HFF-Myc (cell line): ENCODE results near the gene KMT5B.

Experiments used
- DNase-seq: peaks from one replicate; pipeline ENCODE4 v3.0.0-alpha.2; 2011; ENCODE audit warnings: low read depth; ENCODE audit errors: extremely low read depth
- H3K4me3 ChIP-seq: replicated peaks from 2 replicates; pipeline ENCODE4 v1.5.1; 2011; ENCODE audit warnings: low read depth, mild to moderate bottlenecking, control low read depth, low read length
- TF ChIP-seq, protein P1 (sequence below): IDR thresholded peaks from 2 replicates; pipeline ENCODE4 v1.5.1; 2012; ENCODE audit warnings: mild to moderate bottlenecking, low read depth, low read length, control low read depth; ENCODE audit errors: missing control alignments

The KMT5B gene

DNA sequence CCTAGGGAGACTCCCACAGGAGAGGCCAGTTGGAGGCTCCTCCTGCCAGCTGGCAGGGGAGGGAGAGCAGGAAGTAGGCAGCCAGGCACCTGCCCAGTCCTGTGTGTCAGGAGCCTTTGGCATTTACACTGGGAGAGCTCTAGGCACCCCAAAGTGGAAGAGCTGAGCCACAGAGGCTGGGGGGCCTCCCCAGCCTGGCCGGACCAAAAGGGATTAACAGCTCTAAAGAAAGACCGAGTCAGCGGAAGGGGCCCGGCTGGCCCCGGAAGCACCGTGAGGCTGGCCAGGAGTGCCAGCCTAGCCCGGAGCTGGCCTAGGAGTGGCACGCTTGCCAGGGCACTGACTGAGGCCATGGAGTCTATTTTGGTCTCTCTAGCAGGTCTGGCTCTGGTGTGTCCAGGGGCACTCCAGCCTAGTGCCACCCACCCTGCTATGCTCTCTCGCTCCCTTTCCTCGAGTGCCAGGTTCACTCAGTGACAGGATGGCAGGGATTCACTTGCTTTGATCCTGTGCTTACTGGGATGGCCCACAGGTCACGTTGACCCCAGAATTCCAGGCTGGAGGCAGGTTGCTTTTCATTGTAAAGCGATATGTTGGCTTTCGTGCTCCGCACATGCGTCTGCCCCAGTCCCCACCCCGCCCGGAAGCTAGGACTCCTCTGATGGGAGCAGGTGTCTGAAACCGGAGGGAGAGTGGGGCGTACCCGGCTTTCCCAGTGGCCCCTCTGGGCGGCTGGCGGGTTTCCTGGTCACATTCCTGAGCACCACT is 3.3 kb upstream of the KMT5B start:
- DNase-seq = no peak
- TF ChIP-seq, protein P1, sequence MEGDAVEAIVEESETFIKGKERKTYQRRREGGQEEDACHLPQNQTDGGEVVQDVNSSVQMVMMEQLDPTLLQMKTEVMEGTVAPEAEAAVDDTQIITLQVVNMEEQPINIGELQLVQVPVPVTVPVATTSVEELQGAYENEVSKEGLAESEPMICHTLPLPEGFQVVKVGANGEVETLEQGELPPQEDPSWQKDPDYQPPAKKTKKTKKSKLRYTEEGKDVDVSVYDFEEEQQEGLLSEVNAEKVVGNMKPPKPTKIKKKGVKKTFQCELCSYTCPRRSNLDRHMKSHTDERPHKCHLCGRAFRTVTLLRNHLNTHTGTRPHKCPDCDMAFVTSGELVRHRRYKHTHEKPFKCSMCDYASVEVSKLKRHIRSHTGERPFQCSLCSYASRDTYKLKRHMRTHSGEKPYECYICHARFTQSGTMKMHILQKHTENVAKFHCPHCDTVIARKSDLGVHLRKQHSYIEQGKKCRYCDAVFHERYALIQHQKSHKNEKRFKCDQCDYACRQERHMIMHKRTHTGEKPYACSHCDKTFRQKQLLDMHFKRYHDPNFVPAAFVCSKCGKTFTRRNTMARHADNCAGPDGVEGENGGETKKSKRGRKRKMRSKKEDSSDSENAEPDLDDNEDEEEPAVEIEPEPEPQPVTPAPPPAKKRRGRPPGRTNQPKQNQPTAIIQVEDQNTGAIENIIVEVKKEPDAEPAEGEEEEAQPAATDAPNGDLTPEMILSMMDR = no peak
- H3K4me3 ChIP-seq = no peak overlapping the region

DNA sequence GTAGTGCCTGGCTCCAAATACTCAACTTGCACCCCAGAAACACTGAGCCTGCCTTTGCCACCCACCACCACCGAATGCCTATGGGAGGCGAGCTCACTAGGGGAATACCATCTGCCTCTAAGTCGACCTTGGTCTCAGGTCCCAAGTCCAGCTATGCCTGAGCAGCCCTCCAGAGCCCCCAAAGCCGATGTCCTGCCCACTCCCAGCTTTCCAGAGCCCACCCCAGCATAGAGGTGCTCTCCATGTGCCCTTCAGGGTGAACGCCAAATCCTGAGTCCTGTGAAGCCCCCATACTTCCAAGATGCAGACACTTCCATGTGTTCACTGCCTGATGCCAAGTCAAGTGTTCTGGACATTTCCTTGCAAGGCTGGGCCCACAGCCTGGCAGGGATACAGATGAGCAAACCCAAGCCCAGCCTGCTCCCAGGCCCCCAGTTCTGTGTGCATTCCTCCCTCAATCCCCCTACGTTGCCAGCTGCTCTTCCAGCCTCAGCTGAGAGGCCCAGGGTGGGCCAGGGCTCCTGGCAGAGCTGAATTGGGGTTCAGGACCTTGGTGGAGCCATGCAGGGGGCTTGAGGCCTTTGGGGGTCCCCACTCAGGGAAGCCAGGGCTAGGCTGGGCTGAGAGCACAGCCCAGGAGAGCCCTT is 2.6 kb upstream of the KMT5B start:
- H3K4me3 ChIP-seq = no peak overlapping the region
- TF ChIP-seq, protein P1 = no peak

DNA sequence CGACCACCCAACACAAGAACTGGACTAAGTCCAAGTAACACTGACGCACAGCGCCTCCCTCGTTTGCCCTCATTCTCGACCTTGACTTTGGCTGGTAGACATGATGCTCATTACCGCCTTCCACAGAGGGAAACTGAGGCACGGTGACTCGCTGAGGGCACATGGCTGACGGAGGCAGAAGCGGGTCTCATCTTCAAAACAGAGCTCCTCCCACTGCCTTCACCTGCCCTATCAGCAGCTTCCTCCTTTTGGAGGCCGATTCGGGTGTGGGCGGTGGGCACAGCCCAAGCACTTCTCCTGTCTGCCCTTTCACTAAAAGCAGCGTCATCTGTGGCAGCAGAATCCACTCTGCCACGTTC is 2.0 kb upstream of the KMT5B start:
- TF ChIP-seq, protein P1 = no peak
- H3K4me3 ChIP-seq = no peak overlapping the region
- DNase-seq = no peak

More for the DNA sequence above, 2.6 kb upstream of the KMT5B start:
- no peak for DNase-seq

DNA sequence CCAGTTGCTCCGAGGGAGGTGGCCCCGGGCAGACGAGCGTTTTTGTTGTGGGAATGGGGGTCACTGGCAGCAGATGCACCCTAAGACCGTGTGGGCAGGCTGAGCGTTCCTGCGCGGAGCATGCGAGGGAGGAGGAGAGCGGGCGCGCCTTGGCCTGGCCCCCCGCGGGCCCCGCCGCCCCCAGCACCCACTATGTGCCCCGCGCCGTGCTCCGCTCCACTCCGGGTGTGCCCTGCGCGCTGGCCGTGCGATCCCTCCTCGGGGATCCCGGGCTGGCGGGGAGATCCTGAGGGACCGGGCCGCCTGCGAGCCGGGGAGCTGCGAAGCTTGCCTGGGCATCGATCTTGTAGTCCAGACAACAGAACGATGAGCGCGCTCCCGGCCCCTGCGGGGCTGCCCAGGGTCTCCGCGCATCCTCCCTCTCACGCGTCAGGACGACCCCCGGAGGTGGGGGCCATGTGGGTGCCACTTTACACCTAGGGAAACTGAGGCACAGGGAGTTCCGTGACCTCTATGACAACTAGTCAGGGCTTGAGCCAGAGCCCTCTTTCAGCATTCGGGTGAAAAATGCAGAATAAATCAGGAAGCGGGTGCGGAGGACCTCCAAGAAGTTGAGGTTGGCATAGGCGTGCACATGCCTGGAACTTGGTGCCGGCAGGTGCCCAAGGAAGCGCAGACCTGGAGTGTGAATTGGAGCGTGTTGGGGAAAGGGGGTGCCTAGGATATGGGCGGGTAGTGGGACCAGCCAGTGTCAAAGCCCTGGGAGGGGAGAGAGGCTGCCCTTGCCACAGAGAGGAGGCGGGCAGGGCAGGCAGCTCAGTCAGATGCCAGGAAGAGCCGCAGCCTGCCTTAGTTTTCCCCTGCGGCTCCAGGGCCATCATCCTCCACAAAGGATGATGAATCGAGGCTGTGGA is 1.3 kb upstream of the KMT5B start:
- peak overlapping the region; percentile 62 for H3K4me3 ChIP-seq
- TF ChIP-seq, protein P1 = no peak
- no peak for DNase-seq

DNA sequence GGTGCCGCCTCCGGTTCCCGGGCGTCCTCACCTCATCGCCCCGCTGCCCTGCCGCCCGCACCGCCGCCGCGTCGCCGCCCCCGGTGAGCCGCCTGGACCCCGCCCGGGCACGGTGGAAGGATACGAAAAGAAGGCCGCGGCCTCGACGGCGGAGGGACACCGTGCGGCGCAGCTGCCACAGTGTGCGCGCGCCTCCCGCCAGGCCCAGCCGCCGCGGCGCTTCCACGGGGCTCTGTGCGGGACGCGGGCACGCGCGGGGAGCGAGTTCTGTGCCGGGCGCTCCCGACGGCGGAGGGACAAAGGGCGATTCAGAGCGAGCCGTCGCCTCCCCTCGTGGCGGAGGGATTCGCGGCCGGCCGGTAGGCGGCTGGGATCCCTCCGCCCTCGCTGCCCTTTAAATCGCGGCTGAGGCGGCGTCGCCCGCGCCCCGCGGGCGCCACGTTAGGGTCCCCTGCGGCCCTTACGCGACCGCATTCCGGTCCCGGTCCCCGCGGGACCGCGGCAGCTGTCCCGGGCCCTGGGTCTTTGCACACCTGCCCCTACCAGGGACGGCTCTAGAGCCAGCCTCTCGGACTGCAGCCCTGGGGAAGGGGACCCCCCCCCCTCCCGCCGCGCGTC is 568 bp upstream of the KMT5B start:
- peak; percentile 42 for DNase-seq
- TF ChIP-seq, protein P1 = no peak
- H3K4me3 ChIP-seq = peak overlapping the region; percentile 62

DNA sequence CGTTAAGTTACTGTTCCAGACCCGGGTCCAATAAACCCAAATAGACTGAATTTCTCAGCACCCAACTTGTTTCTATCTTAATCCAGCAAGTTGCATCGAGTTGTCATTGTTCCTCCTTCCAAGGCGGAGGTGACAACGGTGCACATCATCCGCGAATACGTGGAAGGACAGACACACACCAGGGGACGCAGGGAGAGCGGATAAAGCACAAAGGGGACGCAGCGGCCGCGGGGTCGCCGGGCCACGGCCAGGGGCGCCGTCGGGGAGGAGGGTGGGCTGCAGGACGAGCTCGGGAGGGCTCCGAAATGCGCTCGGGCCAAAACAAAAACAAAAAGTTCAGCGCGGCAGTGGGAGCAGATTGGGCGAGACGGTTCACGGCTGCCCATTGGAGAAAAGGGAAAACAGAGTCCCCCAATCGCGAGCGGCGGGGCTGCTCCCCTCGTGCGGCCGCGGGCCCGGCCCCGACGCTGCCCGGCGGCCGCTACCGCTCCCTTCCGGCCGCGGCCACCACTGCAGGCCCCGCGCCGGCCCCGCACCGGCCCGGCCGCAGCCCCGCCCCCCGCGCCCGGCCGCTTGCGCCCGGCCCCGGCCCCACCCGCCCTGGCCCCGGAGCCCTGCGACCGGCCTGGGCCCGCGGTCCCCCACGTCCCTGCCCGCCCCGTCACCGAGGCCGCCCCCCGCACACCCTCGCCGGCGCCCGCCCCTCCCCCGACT is 518 bp downstream of the KMT5B start:
- DNase-seq = peak; percentile 27
- TF ChIP-seq, protein P1 = no peak
- H3K4me3 ChIP-seq = peak overlapping the region; percentile 69
